PC-3 (cell line): ENCODE results near the gene PLA2G3. TPM values are rescaled to one million over a fixed set of nuclear protein-coding genes. Genes with fewer than 3 reads are reported as not detected.

Experiments used
- ATAC-seq: fragments of 200-7000 bp; cut with Tn5 transposase; 2 replicates; pipeline ENCODE4 v1.9.1; 2020; ENCODE audit warnings: mild to moderate bottlenecking, moderate library complexity
- BruUV-seq: library from RNA; stranded (reverse); fragments of 400-500 nt; replicated peaks from 2 replicates; lab custom pipeline; 2021; lab: Mats Ljungman, UMichigan
- CTCF ChIA-PET: fragments of 300-600 bp; sonication (Branson Sonifier 250); formaldehyde crosslinking; loops from one replicate; lab custom pipeline; 2022; ENCODE audit warnings: antibody characterized with exemption; lab: Charles Lee
- POLR2A ChIA-PET: fragments of 300-600 bp; sonication (Branson Sonifier 250); formaldehyde crosslinking; loops from one replicate; lab custom pipeline; 2022; ENCODE audit warnings: antibody characterized with exemption; ENCODE audit not compliant: unreplicated experiment; lab: Charles Lee
- DNase-seq: peaks from one replicate; pipeline ENCODE4 v3.0.0-alpha.2; 2015
- H2AFZ ChIP-seq: fragments of 300-600 bp; sonication (generic); 2 replicates; pipeline ENCODE4 v1.6.0; 2016; ENCODE audit warnings: antibody characterized with exemption, low read length
- H3F3A ChIP-seq: fragments of 300-600 bp; sonication (generic); one replicate; pipeline ENCODE4 v1.6.0; 2017; ENCODE audit warnings: antibody characterized with exemption, low read length, control low read depth, mild to moderate bottlenecking; ENCODE audit not compliant: unreplicated experiment
- H3K27ac ChIP-seq: fragments of 300-600 bp; sonication (generic); 2 replicates; pipeline ENCODE4 v1.5.1; 2016; ENCODE audit warnings: mild to moderate bottlenecking, low read length
- H3K27me3 ChIP-seq: fragments of 300-600 bp; sonication (generic); 2 replicates; pipeline ENCODE4 v1.6.1; 2016; ENCODE audit warnings: low read length, mixed read lengths
- H3K36me3 ChIP-seq: fragments of 300-600 bp; sonication (generic); 2 replicates; pipeline ENCODE4 v1.6.1; 2016; ENCODE audit warnings: low read depth, mixed run types, low read length, mixed read lengths
- H3K4me1 ChIP-seq: fragments of 300-600 bp; sonication (generic); 2 replicates; pipeline ENCODE4 v1.5.1; 2016; ENCODE audit warnings: low read length; ENCODE audit not compliant: insufficient read depth
- H3K4me2 ChIP-seq: fragments of 300-600 bp; sonication (generic); 2 replicates; pipeline ENCODE4 v1.6.0; 2016; ENCODE audit warnings: low read length
- H3K4me3 ChIP-seq: fragments of 300-600 bp; sonication (generic); 2 replicates; pipeline ENCODE4 v1.5.1; 2016; ENCODE audit warnings: mild to moderate bottlenecking, low read length, mixed read lengths
- H3K79me2 ChIP-seq: fragments of 300-600 bp; sonication (generic); 2 replicates; pipeline ENCODE4 v1.6.1; 2017; ENCODE audit warnings: low read length, mixed read lengths
- H3K9ac ChIP-seq: fragments of 300-600 bp; sonication (generic); 2 replicates; pipeline ENCODE4 v1.6.0; 2016; ENCODE audit warnings: mild to moderate bottlenecking, low read length
- H3K9me2 ChIP-seq: fragments of 300-600 bp; sonication (generic); replicated peaks from 2 replicates; pipeline ENCODE4 v1.6.1; 2016; ENCODE audit warnings: mixed run types, low read length, mixed read lengths
- H3K9me3 ChIP-seq: fragments of 300-600 bp; sonication (generic); 2 replicates; pipeline ENCODE4 v1.6.1; 2016; ENCODE audit warnings: low read length, mixed read lengths
- H4K20me1 ChIP-seq: fragments of 300-600 bp; sonication (generic); 2 replicates; pipeline ENCODE4 v1.6.1; 2016; ENCODE audit warnings: low read length, mixed read lengths
- CTCF ChIP-seq: fragments of 300-600 bp; sonication (generic); conservative IDR thresholded peaks from 2 replicates; pipeline ENCODE4 v1.5.1; 2017; ENCODE audit warnings: antibody characterized with exemption, low read depth, mild to moderate bottlenecking, low read length
- EZH2 ChIP-seq: fragments of 300-600 bp; sonication (generic); IDR thresholded peaks from one replicate; pipeline ENCODE4 v1.6.1; 2017; ENCODE audit warnings: antibody characterized with exemption, mild to moderate bottlenecking, low read length; ENCODE audit not compliant: unreplicated experiment
- EZH2phosphoT487 ChIP-seq: fragments of 300-600 bp; sonication (generic); IDR thresholded peaks from 2 replicates; pipeline ENCODE4 v1.6.1; 2018; ENCODE audit warnings: mild to moderate bottlenecking, antibody characterized with exemption, low read length, borderline replicate concordance
- intact Hi-C: fragments of 100-400 bp; cut with micrococcal nuclease; formaldehyde crosslinking; loops from 2 replicates; pipeline ENCODE4 v1.9.0; 2023
- total RNA-seq: library from RNA; depleted of rRNA; stranded (reverse); fragments of >200 nt; gene quantifications from 2 replicates; pipeline ENCODE4 v1.2.3, GENCODE V29; 2014

Gene PLA2G3
- total RNA-seq, 1 experiment from 2014 or later: not detected

GRCh38 chr22:31136155-31136554 is 4.2 kb downstream of the PLA2G3 start:
- Histone ChIP-seq H3K36me3 (no peaks in the 10 kb centered on the region), H3K9me3 (no peaks in the 10 kb centered on the region), H3K27ac (no peak overlapping the region), H3K27me3 (no peaks in the 10 kb centered on the region), H3K4me1 (peaks cover 8% of the 10 kb centered on the region; the same call in 1 of the 2 replicates), H4K20me1 (no peaks in the 10 kb centered on the region), H3K9ac (no peak overlapping the region), H3F3A (no peaks in the 10 kb centered on the region), H3K4me3 (no peak overlapping the region), H3K79me2 (no peaks in the 10 kb centered on the region), H3K4me2 (no peak overlapping the region), H3K9me2 (no peaks in the 10 kb centered on the region), H2AFZ (no peak overlapping the region)
- TF ChIP-seq EZH2 (no peak), EZH2phosphoT487 (no peak), CTCF (no peak)
- DNase-seq (no peak), ATAC-seq (no peak)
- ChIA-PET POLR2A (no interaction called here), CTCF (no interaction called here)
- BruUV-seq: no TSS peak
- intact Hi-C loops: no loop called here

DNA sequence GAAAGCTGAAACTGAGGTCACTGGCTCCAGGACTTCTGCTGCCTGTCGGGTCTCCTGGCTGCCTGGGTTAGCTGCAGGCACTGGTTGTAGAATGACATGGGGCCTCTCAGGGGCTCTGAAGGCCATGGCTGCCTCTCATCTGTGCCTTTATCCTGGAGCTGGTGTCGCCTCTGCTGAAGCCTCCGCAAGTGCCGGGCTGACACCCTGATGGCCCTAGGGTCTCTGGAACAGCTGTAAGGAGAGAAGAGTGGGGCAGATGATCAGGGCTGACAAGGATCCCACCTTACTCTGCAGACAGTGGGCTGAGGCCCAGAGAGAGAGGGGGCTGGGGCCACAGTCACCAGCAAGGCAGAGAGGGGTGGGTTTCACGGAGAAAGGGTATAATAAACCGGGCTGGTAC is 4.6 kb downstream of the PLA2G3 start:
- H3K27ac ChIP-seq: no peak overlapping the region
- H3K4me3 ChIP-seq: no peak overlapping the region
- no peak overlapping the region for H3K4me2 ChIP-seq
- H3K36me3 ChIP-seq: no peaks in the 10 kb centered on the region
- intact Hi-C loops: no loop called here
- H3K9me2 ChIP-seq: no peaks in the 10 kb centered on the region
- H3K4me1 ChIP-seq: peaks cover 8% of the 10 kb centered on the region; the same call in 1 of the 2 replicates
- CTCF ChIA-PET: no interaction called here
- H4K20me1 ChIP-seq: no peaks in the 10 kb centered on the region
- no peaks in the 10 kb centered on the region for H3K79me2 ChIP-seq
- POLR2A ChIA-PET: no interaction called here
- no peaks in the 10 kb centered on the region for H3F3A ChIP-seq
- H3K9me3 ChIP-seq: no peaks in the 10 kb centered on the region
- H3K9ac ChIP-seq: no peak overlapping the region
- DNase-seq: no peak
- no TSS peak for BruUV-seq
- H3K27me3 ChIP-seq: no peaks in the 10 kb centered on the region
- H2AFZ ChIP-seq: no peak overlapping the region
- no peak for TF ChIP-seq CTCF
- TF ChIP-seq EZH2phosphoT487: no peak
- no peak for TF ChIP-seq EZH2
- ATAC-seq: no peak

- Histone ChIP-seq H3K9me2 (no peaks in the 10 kb centered on the region), H2AFZ (no peak overlapping the region), H3K4me3 (no peak overlapping the region), H3K36me3 (no peaks in the 10 kb centered on the region), H3K79me2 (no peaks in the 10 kb centered on the region), H3K9ac (no peak overlapping the region), H3K4me2 (no peak overlapping the region), H4K20me1 (no peaks in the 10 kb centered on the region), H3K27ac (no peak overlapping the region), H3K9me3 (no peaks in the 10 kb centered on the region), H3K27me3 (no peaks in the 10 kb centered on the region), H3K4me1 (peaks cover 8% of the 10 kb centered on the region; the same call in 1 of the 2 replicates), H3F3A (no peaks in the 10 kb centered on the region)
- DNase-seq: no peak
- no TSS peak for BruUV-seq
- no peak for ATAC-seq
- POLR2A ChIA-PET: no interaction called here
- CTCF ChIA-PET: no interaction called here
- no peak for TF ChIP-seq EZH2phosphoT487
- no peak for TF ChIP-seq CTCF
- intact Hi-C loops: no loop called here
Observed at GRCh38 chr22:31134688-31135087, 5.6 kb downstream of the PLA2G3 start.
